ENCODE measurements around the gene VAC14. TPM values are rescaled to one million over a fixed set of nuclear protein-coding genes. Genes with fewer than 3 reads are reported as not detected.

Gene VAC14
- total RNA-seq, 2 donors from 2014 or later: 34.9 to 37.0 TPM

DNA sequence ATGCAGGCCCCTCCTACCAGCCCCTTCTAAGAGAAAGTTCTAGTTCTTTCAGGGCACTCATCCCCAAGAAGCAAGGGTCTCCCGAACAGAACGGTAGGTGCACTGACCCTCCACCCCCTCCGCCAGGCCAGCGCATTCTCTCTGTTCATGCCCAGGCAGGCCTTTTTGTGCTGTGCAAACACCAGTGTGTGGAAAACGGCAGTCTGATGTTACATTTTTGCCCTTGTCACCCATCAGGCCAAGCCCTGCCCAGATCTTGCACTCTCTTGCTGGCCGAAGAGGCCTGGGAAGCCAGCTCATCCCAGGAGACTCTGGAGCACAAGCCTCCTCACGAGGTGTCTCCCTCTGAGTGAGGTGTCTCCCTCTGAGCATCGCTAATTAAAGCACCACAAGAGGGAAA lies 99.0 kb downstream of the VAC14 start:
- peaks cover 60 to 89% of the 10 kb centered on the region in 2 donors for H3K4me1 ChIP-seq (ENCODE audit: control insufficient read depth in 1 of 2, low read depth in 2 of 2)
- no peak for DNase-seq (ENCODE audit: low spot score)
- no peak for ATAC-seq (ENCODE audit: insufficient number of reproducible peaks, low FRiP score, low read depth)
- no peaks in the 10 kb centered on the region for H3K9me3 ChIP-seq
- no peaks in the 10 kb centered on the region for H3K27me3 ChIP-seq (replicated peaks; ENCODE audit: insufficient read depth)
- TF ChIP-seq, protein P1, sequence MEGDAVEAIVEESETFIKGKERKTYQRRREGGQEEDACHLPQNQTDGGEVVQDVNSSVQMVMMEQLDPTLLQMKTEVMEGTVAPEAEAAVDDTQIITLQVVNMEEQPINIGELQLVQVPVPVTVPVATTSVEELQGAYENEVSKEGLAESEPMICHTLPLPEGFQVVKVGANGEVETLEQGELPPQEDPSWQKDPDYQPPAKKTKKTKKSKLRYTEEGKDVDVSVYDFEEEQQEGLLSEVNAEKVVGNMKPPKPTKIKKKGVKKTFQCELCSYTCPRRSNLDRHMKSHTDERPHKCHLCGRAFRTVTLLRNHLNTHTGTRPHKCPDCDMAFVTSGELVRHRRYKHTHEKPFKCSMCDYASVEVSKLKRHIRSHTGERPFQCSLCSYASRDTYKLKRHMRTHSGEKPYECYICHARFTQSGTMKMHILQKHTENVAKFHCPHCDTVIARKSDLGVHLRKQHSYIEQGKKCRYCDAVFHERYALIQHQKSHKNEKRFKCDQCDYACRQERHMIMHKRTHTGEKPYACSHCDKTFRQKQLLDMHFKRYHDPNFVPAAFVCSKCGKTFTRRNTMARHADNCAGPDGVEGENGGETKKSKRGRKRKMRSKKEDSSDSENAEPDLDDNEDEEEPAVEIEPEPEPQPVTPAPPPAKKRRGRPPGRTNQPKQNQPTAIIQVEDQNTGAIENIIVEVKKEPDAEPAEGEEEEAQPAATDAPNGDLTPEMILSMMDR (IDR thresholded peaks at IDR 0.05): no peak
- H3K4me3 ChIP-seq: no peak overlapping the region
- H3K36me3 ChIP-seq: no peaks in the 10 kb centered on the region
- peak overlapping the region; percentile 87 to 96 for H3K27ac ChIP-seq

DNA sequence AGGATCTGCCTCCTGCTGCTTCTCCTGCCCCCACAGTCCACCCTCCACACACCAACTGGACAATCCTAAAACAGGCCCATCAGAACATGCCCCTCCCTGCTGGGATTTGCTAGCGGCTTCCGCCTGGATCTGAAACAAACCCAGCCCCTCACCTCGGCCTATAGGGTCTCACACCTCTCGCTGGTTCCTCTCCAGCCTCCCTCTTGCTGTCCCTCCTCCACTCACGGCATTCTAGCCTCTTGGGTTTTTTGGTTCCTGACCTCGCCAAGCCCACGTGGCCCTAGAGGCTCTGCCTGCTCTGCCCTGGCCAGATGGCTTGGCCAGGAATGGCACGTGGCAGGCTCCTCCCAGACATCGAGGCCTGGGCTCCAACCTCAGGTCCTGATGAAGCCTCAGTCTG lies 99.4 kb downstream of the VAC14 start:
- TF ChIP-seq, protein P1 (IDR thresholded peaks at IDR 0.05): no peak
- DNase-seq (ENCODE audit: low spot score): no peak
- Histone ChIP-seq H3K27ac (peak overlapping the region; percentile 87 to 96), H3K4me3 (no peak overlapping the region), H3K36me3 (no peaks in the 10 kb centered on the region), H3K27me3 (replicated peaks; ENCODE audit: insufficient read depth) (no peaks in the 10 kb centered on the region), H3K4me1 (ENCODE audit: control insufficient read depth in 1 of 2, low read depth in 2 of 2) (peaks cover 56 to 89% of the 10 kb centered on the region in 2 donors), H3K9me3 (no peaks in the 10 kb centered on the region)
- no peak for ATAC-seq (ENCODE audit: insufficient number of reproducible peaks, low FRiP score, low read depth)

DNA sequence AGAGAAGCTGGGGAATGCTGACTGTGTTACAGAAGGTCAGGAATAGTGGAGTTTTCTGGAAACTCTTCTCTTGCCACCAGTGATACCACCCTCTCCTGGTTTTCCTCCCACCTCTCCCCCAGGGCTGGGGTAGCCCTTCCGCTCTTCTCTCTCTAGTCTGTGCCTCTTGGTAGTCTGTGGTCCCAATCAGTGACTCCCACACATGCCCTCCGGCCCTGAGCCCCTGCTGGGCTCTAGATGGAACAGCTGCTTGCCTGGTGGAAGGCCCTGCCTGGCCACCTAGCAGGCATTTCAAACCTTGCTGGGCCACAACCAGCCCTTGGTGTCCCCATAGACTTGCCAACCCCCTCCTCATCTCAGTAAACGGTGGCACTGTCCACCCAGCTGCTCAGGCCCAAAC lies 99.9 kb downstream of the VAC14 start:
- ATAC-seq (ENCODE audit: insufficient number of reproducible peaks, low FRiP score, low read depth) (no peak), DNase-seq (ENCODE audit: low spot score) (no peak)
- H3K4me1 ChIP-seq (ENCODE audit: control insufficient read depth in 1 of 2, low read depth in 2 of 2): peaks cover 50 to 89% of the 10 kb centered on the region in 2 donors
- TF ChIP-seq, protein P1 (IDR thresholded peaks at IDR 0.05): no peak
- H3K27me3 ChIP-seq (replicated peaks; ENCODE audit: insufficient read depth): no peaks in the 10 kb centered on the region
- no peak overlapping the region for H3K4me3 ChIP-seq
- peak overlapping the region; percentile 87 to 96 for H3K27ac ChIP-seq
- no peaks in the 10 kb centered on the region for H3K36me3 ChIP-seq
- H3K9me3 ChIP-seq: no peaks in the 10 kb centered on the region

DNA sequence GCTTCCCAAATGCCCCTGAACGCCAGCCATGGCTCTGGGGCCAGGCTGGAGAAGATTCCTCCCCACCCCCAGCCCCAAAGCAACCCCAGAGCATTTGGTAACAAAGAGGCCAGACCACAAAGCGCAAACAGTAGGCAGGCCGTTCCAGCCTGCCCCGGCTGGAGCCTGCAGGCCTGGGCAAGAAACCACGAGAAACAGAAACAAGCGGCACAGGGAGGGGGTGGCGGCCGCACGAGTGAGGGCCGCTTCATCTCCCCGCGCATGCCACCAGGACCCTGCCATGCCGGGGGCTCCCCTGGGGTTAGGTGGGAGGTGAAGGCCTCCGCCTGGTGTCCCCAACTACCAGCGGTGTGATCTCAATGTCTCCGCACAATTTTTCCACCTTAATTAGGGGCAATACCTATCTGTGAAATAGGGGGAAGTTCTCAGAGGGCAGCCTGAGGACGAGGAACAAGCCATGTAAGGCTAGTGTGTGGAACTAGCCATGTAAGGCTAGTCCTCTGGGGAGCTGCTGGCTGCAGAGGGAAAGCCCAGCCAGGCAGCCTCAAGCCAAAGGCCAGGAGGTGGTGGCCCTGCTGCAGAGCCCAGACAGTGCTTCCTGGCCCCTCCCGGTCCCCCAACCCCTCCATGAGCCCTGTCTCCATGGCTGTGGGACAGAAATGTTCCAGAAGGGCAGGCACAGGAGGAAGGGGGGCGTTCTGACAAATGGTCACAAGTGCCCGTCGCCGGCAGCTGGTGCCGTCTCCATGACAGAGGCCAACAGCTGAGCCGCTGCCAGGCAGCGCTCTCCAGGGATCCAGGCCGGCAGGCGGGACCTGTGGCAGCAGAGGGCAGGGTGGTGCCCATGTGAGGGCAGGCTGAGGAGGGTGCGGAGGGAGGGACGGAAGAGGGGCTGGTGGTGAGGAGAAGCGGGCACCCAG lies 100.6 kb downstream of the VAC14 start:
- peaks cover 50 to 91% of the 10 kb centered on the region in 2 donors for H3K4me1 ChIP-seq (ENCODE audit: control insufficient read depth in 1 of 2, low read depth in 2 of 2)
- peak overlapping the region; percentile 87 to 96 for H3K27ac ChIP-seq
- H3K9me3 ChIP-seq: no peaks in the 10 kb centered on the region
- H3K4me3 ChIP-seq: no peak overlapping the region
- ATAC-seq (ENCODE audit: insufficient number of reproducible peaks, low FRiP score, low read depth) (no peak), DNase-seq (ENCODE audit: low spot score) (no peak)
- H3K27me3 ChIP-seq (replicated peaks; ENCODE audit: insufficient read depth): no peaks in the 10 kb centered on the region
- no peaks in the 10 kb centered on the region for H3K36me3 ChIP-seq
- TF ChIP-seq, protein P1 (IDR thresholded peaks at IDR 0.05): no peak

DNA sequence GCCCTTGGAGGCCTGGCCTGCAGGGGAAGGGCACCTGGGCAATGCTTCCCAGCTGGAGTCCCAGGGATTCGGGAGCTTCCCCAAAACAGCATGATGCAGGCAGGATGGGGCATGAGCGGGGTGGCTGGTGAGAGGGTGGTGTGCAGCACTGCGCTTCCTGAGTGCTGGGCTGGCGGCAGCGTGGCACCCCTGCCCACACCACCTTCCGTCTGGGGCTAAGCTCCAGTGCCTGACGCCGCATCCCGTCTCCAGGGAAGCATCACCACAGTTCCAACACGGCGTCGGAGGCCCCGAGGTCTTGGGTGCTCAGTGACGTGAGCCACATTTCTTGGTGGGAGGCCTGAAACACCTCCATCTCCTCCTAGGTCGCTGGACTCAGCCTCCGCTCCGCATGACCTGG lies 101.3 kb downstream of the VAC14 start:
- ATAC-seq (ENCODE audit: insufficient number of reproducible peaks, low FRiP score, low read depth) (no peak), DNase-seq (ENCODE audit: low spot score) (no peak)
- H3K4me1 ChIP-seq (ENCODE audit: control insufficient read depth in 1 of 2, low read depth in 2 of 2): peaks cover 50 to 91% of the 10 kb centered on the region in 2 donors
- no peaks in the 10 kb centered on the region for H3K9me3 ChIP-seq
- no peaks in the 10 kb centered on the region for H3K27me3 ChIP-seq (replicated peaks; ENCODE audit: insufficient read depth)
- no peaks in the 10 kb centered on the region for H3K36me3 ChIP-seq
- H3K27ac ChIP-seq: peak overlapping the region; percentile 87 to 96
- no peak overlapping the region for H3K4me3 ChIP-seq
- TF ChIP-seq, protein P1 (IDR thresholded peaks at IDR 0.05): no peak
